Left renal pelvis (tissue), 4 donors: Measurements from ENCODE around the gene ADAMTSL3. TPM values are rescaled to one million over a fixed set of nuclear protein-coding genes. Genes with fewer than 3 reads are reported as not detected.

Experiments
- DNase-seq, 4 donors: peaks; one replicate each; pipeline ENCODE4 v3.0.0-alpha.2; 2013; ENCODE audit warnings: low read depth in 4 of 4, low spot score in 3 of 4
- polyA plus RNA-seq, 4 donors: library from polyadenylated mRNA; unstranded; fragments of 120-200 nt; gene quantifications; one replicate each; pipeline ENCODE4 v1.2.1, GENCODE V29; 2013; ENCODE audit not compliant: insufficient read length in 4 of 4

Gene ADAMTSL3
- polyA plus RNA-seq, 4 donors: 3.1 to 40.2 (median 5.8) TPM

GRCh38 chr15:83858820-83859505 is 205.0 kb downstream of the ADAMTSL3 start:
- no peak for DNase-seq

DNA sequence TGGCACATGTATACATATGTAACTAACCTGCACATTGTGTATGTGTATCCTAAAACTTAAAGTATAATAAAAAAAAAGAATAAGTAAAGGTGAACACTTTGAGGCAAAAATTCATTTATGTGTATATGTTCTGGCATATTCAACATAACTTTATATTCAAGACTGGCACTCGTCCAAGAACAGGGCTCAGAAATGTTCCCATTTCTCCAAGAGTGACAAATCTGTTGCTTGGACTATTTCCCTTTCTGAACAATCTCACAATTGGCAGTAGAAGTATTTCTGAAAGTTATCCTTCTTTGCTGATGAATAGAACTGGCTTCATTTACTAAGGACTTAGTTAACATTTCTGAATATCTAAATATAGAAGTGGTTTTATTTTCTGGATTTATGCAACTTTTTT is 212.8 kb downstream of the ADAMTSL3 start:
- no peak for DNase-seq

DNA sequence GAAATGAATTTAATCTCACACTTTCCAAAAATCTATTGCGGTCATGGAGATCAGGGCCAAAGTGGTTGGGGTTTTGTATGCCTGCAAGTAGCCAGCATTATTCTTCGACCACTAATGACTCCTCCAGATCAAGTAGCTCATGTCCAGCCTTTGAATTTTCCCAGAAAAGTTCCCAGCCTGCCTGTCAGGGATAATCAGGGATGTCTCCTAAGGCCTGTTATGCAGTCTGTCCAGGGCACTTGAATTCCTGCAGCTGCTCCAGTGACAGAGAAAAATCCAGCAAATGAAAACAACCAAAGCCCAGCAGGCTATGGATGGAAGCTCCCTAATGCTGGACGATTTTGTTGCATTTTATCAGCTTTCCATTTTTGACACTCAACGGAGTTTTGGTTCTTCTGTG is 215.4 kb downstream of the ADAMTSL3 start:
- DNase-seq: peak in 1 of 4 donors; percentile 5

DNA sequence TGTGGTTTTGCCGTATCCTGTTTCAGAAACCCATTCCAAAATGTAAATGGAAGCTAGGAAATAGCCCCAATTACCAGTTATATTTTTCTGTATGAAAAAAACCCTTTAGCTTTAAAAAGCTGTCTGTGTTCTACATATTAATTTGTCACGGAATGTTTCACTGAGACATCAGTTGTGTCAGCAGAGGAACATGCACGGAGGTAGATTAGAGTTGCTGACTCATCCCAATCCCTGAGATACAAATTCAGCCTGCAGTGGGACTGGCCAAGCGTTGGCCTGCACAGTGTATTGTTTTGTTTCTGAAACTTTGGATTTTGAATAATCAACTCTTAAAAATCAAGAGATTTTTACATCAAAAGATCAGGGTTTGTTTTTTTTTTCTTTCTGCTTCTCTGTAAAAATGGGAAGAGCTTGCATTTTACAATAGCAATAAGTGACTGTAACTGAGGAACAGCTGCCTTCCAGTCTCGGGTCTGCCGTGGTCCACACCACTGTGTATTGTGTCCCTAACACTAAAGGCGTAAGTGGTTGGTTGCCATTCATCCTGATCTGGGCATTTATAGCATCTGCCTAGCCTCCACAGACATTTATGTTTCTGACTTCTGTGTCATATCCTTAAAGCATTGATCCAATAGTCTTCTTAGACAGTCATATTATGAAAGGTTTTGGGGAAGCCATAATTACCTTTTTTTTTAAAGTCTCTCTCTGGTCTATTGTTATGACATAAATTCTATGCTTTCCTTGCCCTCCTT is 218.1 kb downstream of the ADAMTSL3 start:
- DNase-seq: no peak

DNA sequence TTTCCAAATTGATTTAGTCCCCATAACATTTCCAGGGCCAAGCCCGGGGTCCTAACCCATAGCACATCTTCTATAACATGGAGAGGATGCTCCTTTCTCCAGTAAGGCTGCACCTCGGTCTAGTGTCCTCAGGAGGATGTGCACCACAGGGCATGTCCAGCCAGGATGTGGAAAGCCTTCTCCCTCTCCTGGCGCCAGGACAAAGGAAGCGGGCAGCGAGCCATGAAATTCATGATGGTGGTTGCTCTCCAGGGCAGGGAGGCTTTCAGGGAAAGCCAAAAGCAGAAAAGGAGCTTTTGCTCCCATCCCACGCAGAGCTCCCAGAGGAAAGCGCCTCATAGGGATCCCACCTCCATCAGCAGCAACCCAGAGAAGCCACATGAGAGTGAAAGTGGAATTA is 220.0 kb downstream of the ADAMTSL3 start:
- no peak for DNase-seq

DNA sequence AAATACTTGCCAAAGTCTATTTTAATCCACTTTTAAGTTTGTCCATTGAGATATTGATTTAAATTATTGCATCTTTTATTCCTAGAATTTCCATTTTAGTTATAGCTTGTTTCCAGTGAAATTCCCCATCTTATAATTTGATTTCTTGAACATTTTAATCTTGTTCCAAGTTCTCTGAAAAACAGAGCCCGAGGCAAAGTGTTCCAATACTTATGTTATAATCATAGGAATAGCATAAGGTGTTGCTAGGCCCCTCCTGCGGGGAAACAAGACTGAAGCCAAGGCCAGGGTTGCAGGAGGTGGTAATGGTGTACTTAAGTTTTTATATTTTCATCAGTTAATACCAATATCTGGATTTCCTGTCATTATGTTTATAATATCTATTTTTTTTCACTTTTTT is 226.6 kb downstream of the ADAMTSL3 start:
- DNase-seq: no peak

DNA sequence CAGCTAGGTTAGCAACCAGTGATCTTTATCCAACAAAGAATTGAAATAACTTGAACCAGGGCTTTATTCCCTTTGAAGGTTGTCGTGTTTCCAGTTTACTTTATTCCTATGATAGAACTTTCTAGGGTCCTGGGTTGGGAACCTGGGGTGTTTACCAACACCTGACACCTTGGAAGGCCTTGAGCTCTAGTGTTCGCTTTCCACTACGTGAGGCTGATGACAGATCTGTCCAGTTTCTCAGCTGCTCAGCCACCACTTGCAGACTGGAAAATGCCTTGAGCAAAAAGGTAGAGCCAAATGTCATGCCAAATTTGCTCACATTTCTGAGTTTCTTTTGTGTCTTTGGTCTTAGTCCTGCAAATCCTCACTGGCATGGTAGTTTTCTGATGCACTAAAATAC is 227.2 kb downstream of the ADAMTSL3 start:
- no peak for DNase-seq

DNA sequence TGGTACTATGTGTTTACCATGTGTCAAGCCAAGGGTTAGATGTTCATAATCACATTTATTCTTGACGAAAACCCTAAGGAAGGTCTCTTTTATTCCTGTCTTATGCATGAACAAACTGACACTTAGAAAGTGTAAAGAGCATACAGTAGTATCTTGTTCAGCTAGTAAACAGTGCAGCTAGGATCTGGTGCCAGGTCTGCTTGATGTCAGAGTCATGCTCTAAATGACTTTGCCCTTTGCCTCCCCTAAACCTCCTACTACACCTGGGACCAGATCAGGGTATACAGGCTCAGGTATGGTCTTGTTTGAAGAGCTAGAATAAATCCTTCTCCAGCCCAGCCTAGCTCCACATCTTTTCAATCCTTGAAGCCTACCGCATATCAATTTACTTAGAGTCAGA is 232.4 kb downstream of the ADAMTSL3 start:
- no peak for DNase-seq

GRCh38 chr15:83887404-83887803 is 233.5 kb downstream of the ADAMTSL3 start:
- no peak for DNase-seq

DNA sequence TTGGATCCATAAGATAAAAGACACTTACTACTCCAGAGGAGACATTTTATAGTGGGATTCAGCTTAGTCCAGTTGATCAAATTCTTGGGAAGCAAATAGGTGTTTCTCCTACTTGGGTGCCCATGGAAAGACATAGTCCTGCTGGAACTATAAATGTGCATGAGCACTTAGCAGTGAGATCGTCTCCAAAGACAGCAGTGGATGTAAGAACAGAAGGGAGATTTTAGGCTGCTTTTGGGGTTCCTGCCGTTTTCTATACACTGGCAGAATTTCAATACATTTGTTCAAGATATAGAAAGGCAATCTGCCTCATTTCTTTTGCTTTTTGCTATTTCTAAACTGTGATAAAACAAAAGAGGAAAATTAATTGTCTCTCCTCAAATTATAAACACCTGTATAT is 234.0 kb downstream of the ADAMTSL3 start:
- no peak for DNase-seq

DNA sequence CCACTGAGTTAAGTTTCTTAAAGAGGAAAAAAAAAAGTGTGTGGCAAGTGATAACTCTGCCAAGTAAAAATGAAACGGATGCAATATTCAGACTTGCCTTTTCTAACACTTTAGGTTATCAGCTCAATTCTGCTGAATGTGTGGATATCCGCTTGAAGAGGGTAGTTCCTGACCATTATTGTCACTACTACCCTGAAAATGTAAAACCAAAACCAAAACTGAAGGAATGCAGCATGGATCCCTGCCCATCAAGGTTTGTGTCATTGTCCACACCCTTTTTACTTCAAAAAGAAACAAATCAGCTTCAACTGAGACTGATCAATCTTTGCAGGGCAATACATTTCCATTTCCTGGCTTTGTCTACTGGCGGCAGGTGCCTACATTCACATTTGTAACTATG is 236.1 kb downstream of the ADAMTSL3 start:
- DNase-seq: no peak

DNA sequence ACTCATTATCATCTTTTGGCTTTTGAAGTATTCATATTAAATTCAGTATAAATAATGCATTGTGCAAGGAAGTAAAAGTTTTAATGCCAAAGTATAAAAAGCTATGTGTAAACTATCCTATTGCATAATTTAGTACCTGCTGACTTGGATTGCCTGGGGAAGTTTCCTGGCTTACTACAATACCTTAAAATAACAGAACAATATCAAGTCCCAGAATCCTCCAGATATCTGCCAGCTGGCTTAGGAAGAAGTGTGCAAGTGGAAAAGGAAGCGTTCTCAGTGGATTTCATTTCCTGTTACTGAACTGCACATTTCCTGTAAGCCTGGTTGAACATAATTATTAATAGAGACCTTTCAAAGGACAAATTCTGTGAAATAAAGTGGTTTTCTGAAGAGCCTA is 236.7 kb downstream of the ADAMTSL3 start:
- no peak for DNase-seq

DNA sequence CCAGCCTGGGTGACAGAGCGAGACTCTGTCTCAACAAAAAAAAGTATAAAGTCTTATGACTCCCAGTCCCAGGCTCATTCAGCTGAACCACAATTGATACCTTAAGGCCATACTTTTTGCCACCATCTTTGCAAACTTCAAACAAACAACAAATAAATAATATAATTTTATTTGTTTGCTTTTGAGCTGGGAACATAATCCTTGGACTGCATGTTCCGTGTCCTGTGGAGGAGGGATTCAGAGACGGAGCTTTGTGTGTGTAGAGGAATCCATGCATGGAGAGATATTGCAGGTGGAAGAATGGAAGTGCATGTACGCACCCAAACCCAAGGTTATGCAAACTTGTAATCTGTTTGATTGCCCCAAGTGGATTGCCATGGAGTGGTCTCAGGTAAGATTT is 238.6 kb downstream of the ADAMTSL3 start:
- DNase-seq: no peak

DNA sequence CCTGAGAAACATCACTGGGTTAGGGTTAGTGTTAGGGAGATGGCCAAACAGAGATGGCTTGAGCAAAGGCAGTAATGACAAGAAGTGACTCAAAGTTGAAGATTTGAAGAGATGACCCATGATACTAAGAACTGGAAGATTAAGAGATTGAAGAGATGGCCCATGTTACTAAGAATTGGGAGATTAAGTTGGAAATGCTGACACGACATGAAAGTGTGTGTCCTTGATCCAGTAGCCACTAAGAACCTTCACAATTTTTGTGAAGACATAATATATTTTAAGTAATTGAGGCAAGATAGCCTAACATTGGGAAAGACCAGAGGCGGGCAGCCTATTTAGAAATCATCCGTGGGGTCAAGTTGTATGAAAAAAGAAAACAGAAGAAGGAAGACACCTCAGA is 239.4 kb downstream of the ADAMTSL3 start:
- no peak for DNase-seq

GRCh38 chr15:83897037-83897436 is 243.1 kb downstream of the ADAMTSL3 start:
- DNase-seq: no peak

DNA sequence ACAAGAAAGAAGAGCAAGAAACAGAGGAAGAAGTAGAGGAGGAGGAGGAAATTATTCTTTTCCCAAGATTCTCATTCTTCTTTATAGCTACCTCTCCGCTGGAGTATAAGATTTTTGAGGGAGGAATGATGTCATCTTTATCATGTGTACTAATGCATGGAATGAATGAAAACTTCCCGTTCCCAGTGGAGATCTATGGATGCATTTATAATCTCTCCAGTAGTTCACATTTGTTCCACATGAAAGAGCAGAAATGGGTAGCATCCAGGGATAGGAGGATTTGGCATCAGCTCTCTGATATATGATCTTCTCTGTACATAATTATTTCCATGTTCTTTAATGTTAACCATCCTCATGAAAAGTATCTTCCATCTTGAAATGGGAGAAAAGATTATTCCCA is 244.4 kb downstream of the ADAMTSL3 start:
- DNase-seq: no peak

- no peak for DNase-seq
Measured at GRCh38 chr15:83899670-83900069, 245.7 kb downstream of the ADAMTSL3 start.

GRCh38 chr15:83904107-83905040 is 250.5 kb downstream of the ADAMTSL3 start:
- peak; percentile 24 to 44 (median 34) for DNase-seq

- no peak for DNase-seq
Measured at GRCh38 chr15:83905556-83906273, 251.8 kb downstream of the ADAMTSL3 start.

DNA sequence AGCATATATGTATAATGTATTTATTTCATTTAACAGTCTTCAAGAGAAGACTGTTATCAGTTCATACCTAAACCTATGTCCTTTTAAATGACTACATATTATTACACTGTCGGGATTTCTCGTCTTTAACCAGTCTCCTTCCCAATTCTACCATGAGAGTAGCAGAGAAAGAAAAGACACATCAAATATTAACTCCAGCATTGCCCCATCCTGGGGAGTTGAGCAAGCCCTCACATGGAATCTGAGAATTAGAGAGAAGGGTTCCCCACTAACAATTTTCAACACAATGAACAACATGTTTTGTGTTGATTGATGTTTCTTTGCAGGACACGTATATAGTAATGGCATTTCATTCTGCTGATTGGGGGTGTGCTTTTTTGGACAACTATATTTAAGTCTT is 257.4 kb downstream of the ADAMTSL3 start:
- no peak for DNase-seq

DNA sequence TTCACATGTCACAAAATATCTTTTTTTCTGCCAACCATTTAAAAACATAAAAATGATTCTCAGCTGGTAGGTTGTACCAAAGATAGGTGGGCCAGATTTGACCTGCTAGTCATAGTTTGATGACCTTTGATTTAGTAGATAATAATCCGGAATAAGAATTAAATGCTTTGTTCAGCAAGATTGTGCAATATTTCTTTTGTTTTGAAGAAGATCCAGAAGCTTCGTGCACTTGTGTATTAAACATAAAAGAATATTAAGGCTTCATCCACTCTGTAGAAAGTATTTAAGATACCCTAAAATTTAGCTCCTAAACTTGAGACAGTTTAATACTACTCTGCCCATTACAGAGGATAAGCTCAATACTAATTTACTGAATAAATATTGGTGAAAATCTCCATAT is 258.4 kb downstream of the ADAMTSL3 start:
- DNase-seq: no peak
